ENCODE data around the gene CDC25A. TPM values are rescaled to one million over a fixed set of nuclear protein-coding genes. Genes with fewer than 3 reads are reported as not detected.

Gene CDC25A
- total and polyA plus RNA-seq, 9 of the 15 experiments (the other 6 are each of a cell fraction or from before 2014, with no cell fraction given), result 3.4 to 61.3 (median 51.8) TPM

DNA sequence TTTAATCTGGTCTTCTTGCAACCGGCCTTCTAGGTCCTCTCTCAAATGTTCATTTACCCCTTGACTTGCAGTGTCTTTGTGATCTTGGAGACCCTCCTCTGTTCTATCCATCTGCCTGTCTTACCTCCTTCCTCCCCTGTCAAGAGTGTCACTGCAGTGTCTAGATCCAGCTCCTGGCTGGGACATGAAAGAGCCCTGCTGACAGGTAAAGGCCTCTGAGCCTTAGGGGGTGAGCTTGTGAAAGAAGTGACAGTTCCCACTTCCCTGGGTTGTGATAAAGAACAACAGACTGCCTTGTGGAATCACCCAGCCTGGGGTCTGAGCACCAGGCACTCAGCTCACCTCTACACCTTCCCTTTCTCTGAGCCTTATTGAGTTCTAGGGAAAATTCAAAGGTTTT lies 68.0 kb downstream of the CDC25A start (continued):
- TF ChIP-seq ZNF445 (CRISPR knock-in tag; IDR thresholded peaks at IDR 0.05; ENCODE audit: low read depth), result no peak
- TF ChIP-seq, protein P1, sequence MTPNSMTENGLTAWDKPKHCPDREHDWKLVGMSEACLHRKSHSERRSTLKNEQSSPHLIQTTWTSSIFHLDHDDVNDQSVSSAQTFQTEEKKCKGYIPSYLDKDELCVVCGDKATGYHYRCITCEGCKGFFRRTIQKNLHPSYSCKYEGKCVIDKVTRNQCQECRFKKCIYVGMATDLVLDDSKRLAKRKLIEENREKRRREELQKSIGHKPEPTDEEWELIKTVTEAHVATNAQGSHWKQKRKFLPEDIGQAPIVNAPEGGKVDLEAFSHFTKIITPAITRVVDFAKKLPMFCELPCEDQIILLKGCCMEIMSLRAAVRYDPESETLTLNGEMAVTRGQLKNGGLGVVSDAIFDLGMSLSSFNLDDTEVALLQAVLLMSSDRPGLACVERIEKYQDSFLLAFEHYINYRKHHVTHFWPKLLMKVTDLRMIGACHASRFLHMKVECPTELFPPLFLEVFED (CRISPR knock-in tag; conservative IDR thresholded peaks at IDR 0.05), result no peak
- TF ChIP-seq CSDE1 (IDR thresholded peaks at IDR 0.05), result no peak
- no peak for TF ChIP-seq KAT8 (IDR thresholded peaks at IDR 0.05; ENCODE audit: low read depth)
- TF ChIP-seq STAT5A (IDR thresholded peaks at IDR 0.05; ENCODE audit: borderline replicate concordance, low read length), result no peak

DNA sequence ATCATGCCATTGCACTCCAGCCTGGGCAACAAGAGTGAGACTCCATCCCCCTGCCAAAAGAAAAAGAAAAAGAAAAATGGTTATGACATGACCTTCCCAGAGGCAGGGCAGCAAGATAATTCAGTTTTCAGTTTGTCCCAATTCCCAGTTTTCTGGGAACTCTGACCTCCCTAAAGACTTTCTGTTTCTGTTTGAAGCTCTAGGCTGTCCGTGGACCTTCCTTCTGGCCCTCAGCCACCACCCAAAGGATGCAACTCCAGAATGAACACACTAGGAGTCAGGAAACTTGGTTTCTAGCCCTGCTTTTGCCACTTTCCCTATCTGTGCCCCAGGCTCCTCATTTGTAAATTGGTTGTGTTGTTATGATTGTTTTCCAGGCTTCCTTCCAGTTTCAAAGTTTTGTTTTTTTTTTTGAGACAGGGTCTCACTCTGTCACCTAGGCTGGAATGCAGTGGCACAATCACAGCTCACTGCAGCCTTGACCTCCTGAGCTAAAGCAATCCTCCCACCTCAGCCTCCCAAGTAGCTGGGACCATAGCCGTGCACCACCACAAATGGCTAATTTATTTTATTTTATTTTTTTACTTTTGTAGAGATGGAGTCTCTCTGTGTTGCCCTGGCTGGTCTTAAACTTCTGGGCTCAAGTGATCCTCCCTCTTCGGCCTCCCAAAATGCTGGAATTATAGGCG lies 68.6 kb downstream of the CDC25A start:
- no peak overlapping the region for H2AFZ ChIP-seq (ENCODE audit: low read depth, low read length)
- POLR2A ChIA-PET, result no interaction called here
- H3K9me3 ChIP-seq (replicated peaks; ENCODE audit: control insufficient read depth, insufficient read depth, low read depth, low read length), result no peaks in the 10 kb centered on the region
- H3K27ac ChIP-seq (ENCODE audit: extremely low read depth, low read depth, low read length), result no peak overlapping the region
- no peaks in the 10 kb centered on the region for H3K4me1 ChIP-seq (replicated peaks in 1 of 2; ENCODE audit: control insufficient read depth in 2 of 2, insufficient read depth in 2 of 2, low read length in 2 of 2)
- no peak overlapping the region for H3K4me3 ChIP-seq
- H3K27me3 ChIP-seq (ENCODE audit: control insufficient read depth in 2 of 2, insufficient read depth in 2 of 2, low read length in 2 of 2), result peaks cover 2 to 12% of the 10 kb centered on the region in 2 experiments; a peak in 2 of 5 replicates
- 0 out of 2 replicates have a peak, but pooled peaks cover 4% of the 10 kb centered on the region for H4K20me1 ChIP-seq (replicated peaks; ENCODE audit: control insufficient read depth, insufficient read depth, low read length)
- in situ Hi-C loops (cut with MboI), result no loop called here
- no peak overlapping the region for H3K9ac ChIP-seq (ENCODE audit: insufficient read depth in 1 of 2, low read depth in 2 of 2, low read length in 2 of 2)
- WGBS (ENCODE audit: insufficient coverage, low coverage, missing lambda C conversion rate), result 34% methylated on average over 4 of the region's 4 CpGs
- no peak for FAIRE-seq
- H3K9me1 ChIP-seq (ENCODE audit: control insufficient read depth, insufficient read depth, low read length), result no peaks in the 10 kb centered on the region
- DNase-seq (ENCODE audit: extremely low read depth in 1 of 4, low spot score in 3 of 4), result peak in 1 of 4 experiments; percentile 4
- no peaks in the 10 kb centered on the region for H3K79me2 ChIP-seq (ENCODE audit: control insufficient read depth, insufficient read depth, low read length)
- no peaks in the 10 kb centered on the region for H3K36me3 ChIP-seq (ENCODE audit: control insufficient read depth, insufficient read depth, low read length)
- H3K4me2 ChIP-seq (ENCODE audit: insufficient read depth, low read length), result no peak overlapping the region
- CTCF ChIA-PET (ENCODE audit: low intra/inter-chr PET ratio), result interaction anchor here (0.5 kb wide), 1 partner anchor 18 kb away, joined by 4 read pairs; no protein-coding TSS in a partner anchor
- intact Hi-C loops (cut with micrococcal nuclease), result no loop called here
- BruUV-seq (replicated peaks), result no TSS peak
- peak; percentile 25; the same call in 2 of the 3 replicates for ATAC-seq
- TF ChIP-seq RBM25 (IDR thresholded peaks at IDR 0.05; ENCODE audit: low read depth, low read length, severe bottlenecking) (no peak), POLR2H (tag; IDR thresholded peaks at IDR 0.05; ENCODE audit: low read depth) (no peak), ZFPM2 (CRISPR knock-in tag; IDR thresholded peaks at IDR 0.05) (no peak), CBX3 (IDR thresholded peaks at IDR 0.05; ENCODE audit: borderline replicate concordance in 1 of 2, low read length in 2 of 2) (no peak)
- TF ChIP-seq, protein P2, sequence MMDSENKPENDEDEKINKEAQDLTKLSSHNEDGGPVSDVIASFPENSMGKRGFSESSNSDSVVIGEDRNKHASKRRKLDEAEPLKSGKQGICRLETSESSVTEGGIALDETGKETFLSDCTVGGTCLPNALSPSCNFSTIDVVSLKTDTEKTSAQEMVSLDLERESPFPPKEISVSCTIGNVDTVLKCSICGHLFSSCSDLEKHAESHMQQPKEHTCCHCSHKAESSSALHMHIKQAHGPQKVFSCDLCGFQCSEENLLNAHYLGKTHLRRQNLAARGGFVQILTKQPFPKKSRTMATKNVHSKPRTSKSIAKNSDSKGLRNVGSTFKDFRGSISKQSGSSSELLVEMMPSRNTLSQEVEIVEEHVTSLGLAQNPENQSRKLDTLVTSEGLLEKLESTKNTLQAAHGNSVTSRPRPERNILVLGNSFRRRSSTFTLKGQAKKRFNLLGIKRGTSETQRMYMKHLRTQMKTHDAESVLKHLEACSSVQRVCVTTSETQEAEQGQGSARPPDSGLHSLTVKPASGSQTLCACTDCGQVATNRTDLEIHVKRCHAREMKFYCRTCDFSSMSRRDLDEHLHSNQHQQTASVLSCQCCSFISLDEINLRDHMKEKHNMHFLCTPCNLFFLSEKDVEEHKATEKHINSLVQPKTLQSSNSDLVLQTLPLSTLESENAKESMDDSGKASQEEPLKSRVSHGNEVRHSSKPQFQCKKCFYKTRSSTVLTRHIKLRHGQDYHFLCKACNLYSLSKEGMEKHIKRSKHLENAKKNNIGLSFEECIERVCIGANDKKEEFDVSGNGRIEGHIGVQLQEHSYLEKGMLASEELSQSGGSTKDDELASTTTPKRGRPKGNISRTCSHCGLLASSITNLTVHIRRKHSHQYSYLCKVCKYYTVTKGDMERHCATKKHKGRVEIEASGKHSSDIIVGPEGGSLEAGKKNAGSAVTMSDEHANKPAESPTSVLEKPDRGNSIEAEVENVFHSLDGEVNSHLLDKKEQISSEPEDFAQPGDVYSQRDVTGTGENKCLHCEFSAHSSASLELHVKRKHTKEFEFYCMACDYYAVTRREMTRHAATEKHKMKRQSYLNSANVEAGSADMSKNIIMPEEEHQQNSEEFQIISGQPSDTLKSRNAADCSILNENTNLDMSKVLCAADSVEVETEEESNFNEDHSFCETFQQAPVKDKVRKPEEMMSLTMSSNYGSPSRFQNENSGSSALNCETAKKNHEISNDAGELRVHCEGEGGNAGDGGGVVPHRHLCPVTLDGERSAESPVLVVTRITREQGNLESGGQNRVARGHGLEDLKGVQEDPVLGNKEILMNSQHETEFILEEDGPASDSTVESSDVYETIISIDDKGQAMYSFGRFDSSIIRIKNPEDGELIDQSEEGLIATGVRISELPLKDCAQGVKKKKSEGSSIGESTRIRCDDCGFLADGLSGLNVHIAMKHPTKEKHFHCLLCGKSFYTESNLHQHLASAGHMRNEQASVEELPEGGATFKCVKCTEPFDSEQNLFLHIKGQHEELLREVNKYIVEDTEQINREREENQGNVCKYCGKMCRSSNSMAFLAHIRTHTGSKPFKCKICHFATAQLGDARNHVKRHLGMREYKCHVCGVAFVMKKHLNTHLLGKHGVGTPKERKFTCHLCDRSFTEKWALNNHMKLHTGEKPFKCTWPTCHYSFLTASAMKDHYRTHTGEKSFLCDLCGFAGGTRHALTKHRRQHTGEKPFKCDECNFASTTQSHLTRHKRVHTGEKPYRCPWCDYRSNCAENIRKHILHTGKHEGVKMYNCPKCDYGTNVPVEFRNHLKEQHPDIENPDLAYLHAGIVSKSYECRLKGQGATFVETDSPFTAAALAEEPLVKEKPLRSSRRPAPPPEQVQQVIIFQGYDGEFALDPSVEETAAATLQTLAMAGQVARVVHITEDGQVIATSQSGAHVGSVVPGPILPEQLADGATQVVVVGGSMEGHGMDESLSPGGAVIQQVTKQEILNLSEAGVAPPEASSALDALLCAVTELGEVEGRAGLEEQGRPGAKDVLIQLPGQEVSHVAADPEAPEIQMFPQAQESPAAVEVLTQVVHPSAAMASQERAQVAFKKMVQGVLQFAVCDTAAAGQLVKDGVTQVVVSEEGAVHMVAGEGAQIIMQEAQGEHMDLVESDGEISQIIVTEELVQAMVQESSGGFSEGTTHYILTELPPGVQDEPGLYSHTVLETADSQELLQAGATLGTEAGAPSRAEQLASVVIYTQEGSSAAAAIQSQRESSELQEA (IDR thresholded peaks at IDR 0.05; ENCODE audit: low read depth), result no peak
